ENCODE data around the gene BCO1.

The BCO1 gene

DNA sequence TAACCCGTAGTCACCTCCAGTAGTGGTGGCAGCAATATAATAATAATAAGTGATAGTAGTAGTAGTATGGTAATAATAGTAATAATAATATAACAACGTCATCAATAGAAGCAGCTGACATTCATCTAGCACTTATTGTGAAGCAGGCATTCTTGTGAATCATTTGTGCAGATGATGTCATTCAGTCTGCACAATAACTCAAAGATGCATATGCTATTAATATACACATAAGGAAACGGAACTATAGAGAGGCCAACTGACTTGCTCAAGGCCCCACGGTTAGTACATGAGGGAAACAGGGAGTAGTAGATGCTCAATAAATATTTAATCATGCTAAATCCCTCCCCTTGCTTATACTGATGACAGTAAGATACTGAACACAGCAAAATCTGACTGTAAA, 40.9 kb downstream of the BCO1 start:
- TF ChIP-seq, protein P1, sequence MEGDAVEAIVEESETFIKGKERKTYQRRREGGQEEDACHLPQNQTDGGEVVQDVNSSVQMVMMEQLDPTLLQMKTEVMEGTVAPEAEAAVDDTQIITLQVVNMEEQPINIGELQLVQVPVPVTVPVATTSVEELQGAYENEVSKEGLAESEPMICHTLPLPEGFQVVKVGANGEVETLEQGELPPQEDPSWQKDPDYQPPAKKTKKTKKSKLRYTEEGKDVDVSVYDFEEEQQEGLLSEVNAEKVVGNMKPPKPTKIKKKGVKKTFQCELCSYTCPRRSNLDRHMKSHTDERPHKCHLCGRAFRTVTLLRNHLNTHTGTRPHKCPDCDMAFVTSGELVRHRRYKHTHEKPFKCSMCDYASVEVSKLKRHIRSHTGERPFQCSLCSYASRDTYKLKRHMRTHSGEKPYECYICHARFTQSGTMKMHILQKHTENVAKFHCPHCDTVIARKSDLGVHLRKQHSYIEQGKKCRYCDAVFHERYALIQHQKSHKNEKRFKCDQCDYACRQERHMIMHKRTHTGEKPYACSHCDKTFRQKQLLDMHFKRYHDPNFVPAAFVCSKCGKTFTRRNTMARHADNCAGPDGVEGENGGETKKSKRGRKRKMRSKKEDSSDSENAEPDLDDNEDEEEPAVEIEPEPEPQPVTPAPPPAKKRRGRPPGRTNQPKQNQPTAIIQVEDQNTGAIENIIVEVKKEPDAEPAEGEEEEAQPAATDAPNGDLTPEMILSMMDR (IDR thresholded peaks at IDR 0.05; ENCODE audit: low read depth, low read length, missing control alignments): no peak
- H3K4me3 ChIP-seq (ENCODE audit: low read depth, low read length): no peak overlapping the region
- no peak for DNase-seq (ENCODE audit: low read depth)

DNA sequence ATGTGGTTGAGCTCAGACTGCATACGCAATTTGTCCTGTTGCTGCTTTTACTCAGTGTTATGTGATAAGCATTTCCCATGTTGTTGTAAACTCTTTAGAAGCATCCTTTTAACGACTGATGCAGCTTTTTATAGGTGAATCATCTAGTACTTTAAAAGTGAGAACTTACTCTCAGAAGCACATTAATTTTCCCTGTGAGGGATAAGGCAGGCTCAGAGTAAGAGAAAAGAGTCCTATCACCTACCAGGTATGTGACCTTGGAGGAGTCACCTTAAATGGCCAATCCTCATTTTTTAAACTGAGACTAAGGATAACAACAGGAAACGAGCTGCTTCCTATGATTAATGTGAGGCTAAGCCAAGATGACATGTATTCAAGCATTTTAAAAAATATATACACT, 41.9 kb downstream of the BCO1 start:
- TF ChIP-seq, protein P1 (IDR thresholded peaks at IDR 0.05; ENCODE audit: low read depth, low read length, missing control alignments): no peak
- no peak overlapping the region for H3K4me3 ChIP-seq (ENCODE audit: low read depth, low read length)
- no peak for DNase-seq (ENCODE audit: low read depth)

DNA sequence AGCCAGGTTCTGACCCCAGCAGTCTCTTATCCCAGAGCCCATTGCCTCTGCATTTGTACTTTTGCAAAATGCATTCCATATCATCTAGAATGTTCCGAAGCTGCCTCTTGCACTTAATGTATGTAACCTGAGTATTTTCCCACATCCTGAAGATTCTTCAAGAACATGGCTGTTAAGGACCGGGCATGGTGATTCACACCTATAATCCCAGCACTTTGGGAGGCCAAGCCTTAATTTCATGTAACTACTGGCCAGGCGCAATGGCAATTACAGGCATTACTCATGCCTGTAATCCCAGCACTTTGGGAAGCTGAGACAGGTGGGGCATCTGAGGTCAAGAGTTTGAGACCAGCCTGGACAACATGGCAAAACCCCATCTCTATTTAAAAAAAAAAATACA, 44.6 kb downstream of the BCO1 start:
- TF ChIP-seq, protein P1 (IDR thresholded peaks at IDR 0.05; ENCODE audit: low read depth, low read length, missing control alignments): no peak
- no peak overlapping the region for H3K4me3 ChIP-seq (ENCODE audit: low read depth, low read length)
- DNase-seq (ENCODE audit: low read depth): no peak

DNA sequence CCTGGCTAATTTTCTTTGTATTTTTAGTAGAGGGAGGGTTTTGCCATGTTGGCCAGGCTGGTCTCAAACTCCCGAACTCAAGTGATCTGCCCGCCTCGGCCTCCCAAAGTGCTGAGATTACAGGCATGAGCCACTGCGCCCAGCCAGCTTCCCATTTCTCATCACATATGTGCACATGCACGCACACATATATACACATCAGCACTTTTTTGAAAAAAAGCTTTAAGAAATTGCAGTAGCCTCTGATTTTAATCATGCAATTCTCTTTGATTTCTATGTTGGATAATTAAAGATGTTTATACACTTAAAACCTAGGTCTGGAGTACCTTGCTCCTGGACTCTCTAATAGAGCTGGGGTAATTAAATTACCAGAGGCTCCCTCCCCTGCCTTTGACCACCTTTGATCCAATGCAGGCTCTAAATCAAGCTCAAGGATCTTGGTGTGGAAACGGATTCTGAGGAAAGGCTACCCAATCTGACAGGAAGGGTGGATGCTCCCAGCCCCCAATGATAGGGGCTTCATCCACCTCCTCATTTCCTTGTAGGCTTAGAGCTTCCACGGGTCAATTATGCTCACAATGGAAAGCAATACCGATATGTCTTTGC, 46.6 kb downstream of the BCO1 start:
- TF ChIP-seq, protein P1 (IDR thresholded peaks at IDR 0.05; ENCODE audit: low read depth, low read length, missing control alignments): no peak
- H3K4me3 ChIP-seq (ENCODE audit: low read depth, low read length): no peak overlapping the region
- DNase-seq (ENCODE audit: low read depth): no peak

DNA sequence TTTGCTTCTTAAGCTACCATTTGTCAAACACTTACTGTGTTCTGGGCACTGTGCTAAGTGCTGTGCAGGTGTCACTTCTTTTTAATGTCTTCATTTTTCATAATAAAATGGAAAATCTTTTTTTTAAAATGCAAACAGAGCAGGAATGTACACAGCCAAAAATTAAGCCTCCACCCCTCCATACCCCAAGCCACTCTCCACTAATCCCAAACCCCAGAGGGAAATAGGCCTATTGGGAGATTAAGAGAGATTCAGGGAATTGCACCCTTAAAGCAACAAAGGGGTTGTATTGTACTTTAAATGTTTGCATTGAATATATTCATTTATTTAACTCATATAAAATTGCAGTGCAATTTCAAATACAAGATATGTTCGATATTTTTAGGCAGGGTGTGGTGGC, 47.7 kb downstream of the BCO1 start:
- TF ChIP-seq, protein P1 (IDR thresholded peaks at IDR 0.05; ENCODE audit: low read depth, low read length, missing control alignments): no peak
- DNase-seq (ENCODE audit: low read depth): no peak
- no peak overlapping the region for H3K4me3 ChIP-seq (ENCODE audit: low read depth, low read length)

DNA sequence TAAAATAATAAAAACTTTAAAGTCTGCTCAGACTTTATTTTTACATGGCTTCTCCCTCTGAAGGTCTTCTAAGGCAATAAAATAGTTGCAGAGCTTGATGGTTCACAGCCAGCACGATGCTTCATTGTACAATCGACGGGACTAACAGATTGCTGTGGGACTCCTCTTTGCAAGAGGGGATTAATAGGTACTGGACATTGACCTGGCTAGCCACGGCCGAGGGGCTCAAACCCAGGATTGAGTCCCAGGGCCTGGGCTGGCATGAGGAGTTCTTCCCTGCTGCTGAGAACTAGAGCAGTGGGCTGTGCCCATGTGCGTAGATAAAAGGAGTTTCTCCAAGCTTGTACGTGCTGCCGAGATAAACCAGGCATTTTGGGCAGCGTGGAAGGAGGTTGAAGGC, 52.6 kb downstream of the BCO1 start:
- H3K4me3 ChIP-seq (ENCODE audit: low read depth, low read length): no peak overlapping the region
- TF ChIP-seq, protein P1 (IDR thresholded peaks at IDR 0.05; ENCODE audit: low read depth, low read length, missing control alignments): no peak
- no peak for DNase-seq (ENCODE audit: low read depth)

DNA sequence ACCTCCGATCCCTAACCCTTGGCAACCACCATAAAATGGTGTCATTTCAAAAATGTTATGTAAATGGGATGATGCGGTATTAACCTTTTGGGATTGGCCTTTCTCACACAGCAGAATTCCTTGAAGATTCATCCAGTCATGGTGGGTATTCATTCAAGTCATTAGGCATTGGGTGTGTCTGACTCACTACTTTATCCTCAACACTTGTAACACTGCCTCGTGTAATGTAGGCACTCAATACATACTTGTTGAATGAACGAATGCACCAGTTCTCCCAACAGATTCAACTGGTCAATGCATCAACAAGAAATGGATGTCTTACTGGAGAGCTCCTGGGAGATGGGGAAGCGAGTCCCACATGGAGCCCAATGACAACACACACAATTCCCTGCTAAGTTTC, 54.4 kb downstream of the BCO1 start:
- no peak overlapping the region for H3K4me3 ChIP-seq (ENCODE audit: low read depth, low read length)
- TF ChIP-seq, protein P1 (IDR thresholded peaks at IDR 0.05; ENCODE audit: low read depth, low read length, missing control alignments): no peak

More for the DNA sequence above, 54.4 kb downstream of the BCO1 start:
- no peak for DNase-seq (ENCODE audit: low read depth)
